Dermis lymphatic vessel endothelial cell (primary cell): ENCODE results near the gene TMEM229B. TPM values are rescaled to one million over a fixed set of nuclear protein-coding genes. Genes with fewer than 3 reads are reported as not detected.

Experiments used
- total RNA-seq: library from RNA; depleted of rRNA; stranded (reverse); fragments of >200 nt; gene quantifications from 2 replicates; pipeline ENCODE4 v1.2.1, GENCODE V29; 2014

The TMEM229B gene
- 0.33 and 0.52 TPM in 2 replicates for total RNA-seq

GRCh38 chr14:67487937-67488893, at the start of gene TMEM229B:
TSS of gene TMEM229B (minus strand) at chr14:67488721. CDS start at chr14:67473923, 14,798 bp downstream.

GRCh38 chr14:67532998-67533753, 44.7 kb upstream of the TMEM229B start, which contains the start of gene PLEKHH1:
TSS of gene PLEKHH1 (plus strand) at chr14:67533290. CDS start at chr14:67541868, 8,578 bp downstream.

Other genes with a start within 250 kb of the TMEM229B start
- gene PALS1, start 247.3 kb downstream of the TMEM229B start, total RNA-seq = 31.9 and 37.5 TPM in 2 replicates
- gene ATP6V1D, start 128.9 kb downstream of the TMEM229B start, total RNA-seq = 53.5 and 53.7 TPM in 2 replicates
- 150 and 189 TPM in 2 replicates for gene EIF2S1, start 128.4 kb downstream of the TMEM229B start, total RNA-seq
- gene PLEK2, start 76.6 kb downstream of the TMEM229B start, total RNA-seq = 0.43 TPM in 2 replicates
- gene PLEKHH1, start 44.6 kb upstream of the TMEM229B start, total RNA-seq = 0.11 and 0.17 TPM in 2 replicates
- gene PIGH, start 111.5 kb upstream of the TMEM229B start, total RNA-seq = 13.8 and 15.7 TPM in 2 replicates
- gene ARG2, start 131.2 kb upstream of the TMEM229B start, total RNA-seq = 23.0 and 47.6 TPM in 2 replicates
- 50.6 and 58.0 TPM in 2 replicates for gene VTI1B, start 185.9 kb upstream of the TMEM229B start, total RNA-seq
- gene RDH11, start 207.0 kb upstream of the TMEM229B start, total RNA-seq = 61.0 and 68.9 TPM in 2 replicates
- gene RDH12, start 213.2 kb upstream of the TMEM229B start, total RNA-seq = under 0.01 TPM in 1 of 2 replicates, not detected in the other